ENCODE results near the gene ZNF32. TPM values are rescaled to one million over a fixed set of nuclear protein-coding genes. Genes with fewer than 3 reads are reported as not detected.

ZNF32 gene
- total RNA-seq: 14.4 and 14.5 TPM in 2 replicates
- 11.2 and 12.5 TPM in 2 replicates for polyA plus RNA-seq
- 21.4 and 27.3 TPM in 2 replicates for polyA plus RNA-seq (2011; cell fraction: cytosol; rRNA removed)
- polyA plus RNA-seq (2011; cell fraction: nucleus; rRNA removed): 21.9 and 23.1 TPM in 2 replicates
- polyA plus RNA-seq (2012): 20.2 and 22.7 TPM in 2 replicates
- polyA minus RNA-seq: 5.4 and 7.8 TPM in 2 replicates
- 2.9 TPM for polyA minus RNA-seq (2011; cell fraction: cytosol; rRNA and poly(A)+ RNA removed)
- polyA minus RNA-seq (2011; cell fraction: nucleus; rRNA and poly(A)+ RNA removed): 4.4 and 5.0 TPM in 2 replicates
- percentile 60 among the genes with signal in this experiment for Bru-seq, nascent RNA
- BruChase-seq, experiment 1, labeled RNA remaining after a 6-hour chase: percentile 63 among the genes with signal in this experiment
- percentile 63 among the genes with signal in this experiment for BruChase-seq, experiment 2, labeled RNA remaining after a 2-hour chase
- long read RNA-seq, transcript ZNF32-202 (3 exons, 1,201 nt): minor isoform, 9 of 36 reads
- long read RNA-seq, transcript ZNF32-201 (3 exons, 1,137 nt): major isoform, 14 of 36 reads
- long read RNA-seq, partial matches to known transcripts: 2 of 36 reads
- long read RNA-seq, other reads (novel, unspliced or antisense): 11 of 36 reads

- peak within 1 kb of the TSS; percentile 42 for H3K27ac ChIP-seq (ENCODE audit: insufficient read depth, low read depth, low read length)
- BruUV-seq (replicated peaks): no TSS peak
- H3K9me3 ChIP-seq (replicated peaks; ENCODE audit: control insufficient read depth, insufficient read depth, low read length): peaks cover 12% of the 10 kb centered on the region
- TF ChIP-seq POLR2A (IDR thresholded peaks at IDR 0.05; ENCODE audit: low read depth, low read length): peak; percentile 37
- no peak for TF ChIP-seq EZH2 (IDR thresholded peaks at IDR 0.05; ENCODE audit: borderline replicate concordance, low read depth, low read length, severe bottlenecking)
- no peaks in the 10 kb centered on the region for H3K9me1 ChIP-seq (replicated peaks; ENCODE audit: control insufficient read depth, extremely low read depth, insufficient read depth, low read length)
- H3K4me1 ChIP-seq (ENCODE audit: control insufficient read depth, extremely low read depth, insufficient read depth, low read length): peaks cover 5% of the 10 kb centered on the region
- peak within 1 kb of the TSS; percentile 82 for H3K9ac ChIP-seq (replicated peaks; ENCODE audit: extremely low read depth, insufficient read depth, low read length)
- H2AFZ ChIP-seq (ENCODE audit: low read depth, low read length): peak within 1 kb of the TSS; percentile 97
- H3K79me2 ChIP-seq (ENCODE audit: control insufficient read depth, insufficient read depth, low read length): no peaks in the 10 kb centered on the region
- H3K4me2 ChIP-seq (ENCODE audit: insufficient read depth, low read length): peak within 1 kb of the TSS; percentile 73
- ChIA-PET CTCF (interaction anchor here (0.6 to 1.5 kb wide), 2 partner anchors 738 to 831 kb away, joined by 4 to 5 read pairs; no protein-coding TSS in a partner anchor), POLR2A (no interaction called here)
- intact Hi-C loops (cut with micrococcal nuclease) (loop anchor here (1.0 to 5.0 kb wide), 3 partner anchors 42 to 76 kb away; partner anchors contain the start of genes ZNF239 and ZNF485), dilution Hi-C loops (cut with MboI; ENCODE audit: extremely low pct_ligation_motif_present, low sequenced_read_pairs) (no loop called here)
- no peaks in the 10 kb centered on the region for H4K20me1 ChIP-seq (replicated peaks; ENCODE audit: control insufficient read depth, extremely low read depth, insufficient read depth, low read length)
- FAIRE-seq: peak; percentile 87
- peak within 1 kb of the TSS; percentile 50 to 77 (median 62) for H3K4me3 ChIP-seq (replicated peaks in 1 of 3; ENCODE audit: insufficient read depth in 1 of 3, low read depth in 1 of 3, low read length in 3 of 3)
- H3K27me3 ChIP-seq (ENCODE audit: control insufficient read depth in 2 of 2, insufficient read depth in 2 of 2, low read length in 2 of 2): peaks cover 0 to 6% of the 10 kb centered on the region in 2 experiments
- H3K36me3 ChIP-seq (ENCODE audit: control insufficient read depth in 2 of 2, extremely low read depth in 1 of 2, insufficient read depth in 2 of 2, low read length in 2 of 2): peaks cover 0 to 13% of the 10 kb centered on the region in 2 experiments
- DNase-seq (ENCODE audit: low read depth, low spot score): peak; percentile 80
Observed at GRCh38 chr10:43648398-43649184, at the start of gene ZNF32. Gene ZNF32 (minus strand): TSS chr10:43648881. CDS start chr10:43646133, 2,748 bp downstream.

- Histone ChIP-seq H3K27me3 (ENCODE audit: control insufficient read depth in 2 of 2, insufficient read depth in 2 of 2, low read length in 2 of 2) (no peaks in the 10 kb centered on the region), H3K4me2 (ENCODE audit: insufficient read depth, low read length) (no peak overlapping the region), H3K27ac (ENCODE audit: insufficient read depth, low read depth, low read length) (no peak overlapping the region), H3K9me1 (replicated peaks; ENCODE audit: control insufficient read depth, extremely low read depth, insufficient read depth, low read length) (no peaks in the 10 kb centered on the region), H3K79me2 (ENCODE audit: control insufficient read depth, insufficient read depth, low read length) (no peaks in the 10 kb centered on the region), H2AFZ (ENCODE audit: low read depth, low read length) (no peak overlapping the region), H4K20me1 (replicated peaks; ENCODE audit: control insufficient read depth, extremely low read depth, insufficient read depth, low read length) (no peaks in the 10 kb centered on the region), H3K4me1 (ENCODE audit: control insufficient read depth, extremely low read depth, insufficient read depth, low read length) (peaks cover 15% of the 10 kb centered on the region), H3K36me3 (ENCODE audit: control insufficient read depth in 2 of 2, extremely low read depth in 1 of 2, insufficient read depth in 2 of 2, low read length in 2 of 2) (no peaks in the 10 kb centered on the region), H3K4me3 (replicated peaks in 1 of 3; ENCODE audit: insufficient read depth in 1 of 3, low read depth in 1 of 3, low read length in 3 of 3) (no peak overlapping the region), H3K9me3 (replicated peaks; ENCODE audit: control insufficient read depth, insufficient read depth, low read length) (no peaks in the 10 kb centered on the region), H3K9ac (replicated peaks; ENCODE audit: extremely low read depth, insufficient read depth, low read length) (no peak overlapping the region)
- dilution Hi-C loops (cut with MboI; ENCODE audit: extremely low pct_ligation_motif_present, low sequenced_read_pairs): no loop called here
- intact Hi-C loops (cut with micrococcal nuclease): no loop called here
- FAIRE-seq: no peak
- no TSS peak for BruUV-seq (replicated peaks)
- TF ChIP-seq GATA2 (IDR thresholded peaks at IDR 0.05; ENCODE audit: insufficient read depth, insufficient read length, low read depth, low read length) (no peak), MYC (IDR thresholded peaks at IDR 0.05; ENCODE audit: low read depth, low read length) (no peak), MAX (IDR thresholded peaks at IDR 0.05; ENCODE audit: insufficient read depth, insufficient read length) (no peak), CTCF (IDR thresholded peaks at IDR 0.05; ENCODE audit: extremely low read depth in 1 of 2, insufficient read depth in 1 of 2, low read depth in 1 of 2, low read length in 2 of 2) (no peak), EZH2 (IDR thresholded peaks at IDR 0.05; ENCODE audit: borderline replicate concordance, low read depth, low read length, severe bottlenecking) (no peak), FOS (IDR thresholded peaks at IDR 0.05; ENCODE audit: borderline replicate concordance, insufficient read depth, low read length) (no peak), POLR2AphosphoS5 (IDR thresholded peaks at IDR 0.05; ENCODE audit: insufficient read depth, low read depth, low read length) (no peak), POLR2A (IDR thresholded peaks at IDR 0.05; ENCODE audit: low read depth, low read length) (no peak), JUN (IDR thresholded peaks at IDR 0.05; ENCODE audit: borderline replicate concordance, insufficient read depth, insufficient read length, low read depth) (no peak)
- no peak for DNase-seq (ENCODE audit: low read depth, low spot score)
- POLR2A ChIA-PET: no interaction called here
- CTCF ChIA-PET: no interaction called here
Observed at GRCh38 chr10:43698156-43698555, 49.5 kb upstream of the ZNF32 start.
